Measurements from ENCODE around the gene NOX3. TPM values are rescaled to one million over a fixed set of nuclear protein-coding genes. Genes with fewer than 3 reads are reported as not detected.

Gene NOX3
- total and polyA plus RNA-seq, 2 donors (not counting 3 experiments of a cell fraction or from before 2014, with no cell fraction given) = not detected

GRCh38 chr6:155398221-155398620, 57.4 kb downstream of the NOX3 start:
- Histone ChIP-seq H3K36me3 (ENCODE audit: control insufficient read depth in 2 of 2, extremely low read depth in 1 of 2, insufficient read depth in 2 of 2, low read length in 2 of 2) (no peaks in the 10 kb centered on the region), H3K4me3 (replicated peaks in 1 of 3; ENCODE audit: insufficient read depth in 1 of 3, low read depth in 1 of 3, low read length in 3 of 3) (no peak overlapping the region), H3K9me3 (replicated peaks; ENCODE audit: control insufficient read depth, insufficient read depth, low read length) (no peaks in the 10 kb centered on the region), H4K20me1 (replicated peaks; ENCODE audit: control insufficient read depth, extremely low read depth, insufficient read depth, low read length) (no peaks in the 10 kb centered on the region), H3K4me2 (ENCODE audit: insufficient read depth, low read length) (no peak overlapping the region), H3K79me2 (ENCODE audit: control insufficient read depth, insufficient read depth, low read length) (no peaks in the 10 kb centered on the region), H3K9ac (replicated peaks; ENCODE audit: extremely low read depth, insufficient read depth, low read length) (no peak overlapping the region), H3K4me1 (ENCODE audit: control insufficient read depth, extremely low read depth, insufficient read depth, low read length) (no peaks in the 10 kb centered on the region), H3K9me1 (replicated peaks; ENCODE audit: control insufficient read depth, extremely low read depth, insufficient read depth, low read length) (no peaks in the 10 kb centered on the region), H3K27ac (ENCODE audit: insufficient read depth, low read depth, low read length) (no peak overlapping the region), H2AFZ (ENCODE audit: low read depth, low read length) (no peak overlapping the region), H3K27me3 (ENCODE audit: control insufficient read depth in 2 of 2, insufficient read depth in 2 of 2, low read length in 2 of 2) (peaks cover 0 to 1% of the 10 kb centered on the region in 2 experiments)
- POLR2A ChIA-PET = no interaction called here
- FAIRE-seq (no peak), DNase-seq (ENCODE audit: low read depth, low spot score) (no peak)
- dilution Hi-C loops (cut with MboI; ENCODE audit: extremely low pct_ligation_motif_present, low sequenced_read_pairs) (no loop called here), intact Hi-C loops (cut with micrococcal nuclease) (no loop called here)
- CTCF ChIA-PET = interaction anchor here (1.6 to 2.8 kb wide), 2 partner anchors 12 to 14 kb away, joined by 3 to 8 read pairs; no protein-coding TSS in a partner anchor
- BruUV-seq (replicated peaks) = no TSS peak
- no peak for TF ChIP-seq EZH2 (IDR thresholded peaks at IDR 0.05; ENCODE audit: borderline replicate concordance, low read depth, low read length, severe bottlenecking)

- no peaks in the 10 kb centered on the region for H3K4me1 ChIP-seq (ENCODE audit: control insufficient read depth, extremely low read depth, insufficient read depth, low read length)
- H3K9me1 ChIP-seq (replicated peaks; ENCODE audit: control insufficient read depth, extremely low read depth, insufficient read depth, low read length) = no peaks in the 10 kb centered on the region
- no peaks in the 10 kb centered on the region for H3K79me2 ChIP-seq (ENCODE audit: control insufficient read depth, insufficient read depth, low read length)
- dilution Hi-C loops (cut with MboI; ENCODE audit: extremely low pct_ligation_motif_present, low sequenced_read_pairs) = no loop called here
- BruUV-seq (replicated peaks) = no TSS peak
- H3K27me3 ChIP-seq (ENCODE audit: control insufficient read depth in 2 of 2, insufficient read depth in 2 of 2, low read length in 2 of 2) = peaks cover 0 to 1% of the 10 kb centered on the region in 2 experiments
- intact Hi-C loops (cut with micrococcal nuclease) = no loop called here
- no peak overlapping the region for H3K27ac ChIP-seq (ENCODE audit: insufficient read depth, low read depth, low read length)
- H3K9me3 ChIP-seq (replicated peaks; ENCODE audit: control insufficient read depth, insufficient read depth, low read length) = no peaks in the 10 kb centered on the region
- no peaks in the 10 kb centered on the region for H4K20me1 ChIP-seq (replicated peaks; ENCODE audit: control insufficient read depth, extremely low read depth, insufficient read depth, low read length)
- FAIRE-seq = no peak
- DNase-seq (ENCODE audit: low read depth, low spot score) = no peak
- H3K36me3 ChIP-seq (ENCODE audit: control insufficient read depth in 2 of 2, extremely low read depth in 1 of 2, insufficient read depth in 2 of 2, low read length in 2 of 2) = no peaks in the 10 kb centered on the region
- CTCF ChIA-PET = interaction anchor here (1.6 to 2.8 kb wide), 2 partner anchors 13 to 15 kb away, joined by 3 to 8 read pairs; no protein-coding TSS in a partner anchor
- TF ChIP-seq JUN (IDR thresholded peaks at IDR 0.05; ENCODE audit: borderline replicate concordance, insufficient read depth, insufficient read length, low read depth) = no peak
- no peak for TF ChIP-seq FOS (IDR thresholded peaks at IDR 0.05; ENCODE audit: borderline replicate concordance, insufficient read depth, low read length)
- no peak for TF ChIP-seq MYC (IDR thresholded peaks at IDR 0.05; ENCODE audit: low read depth, low read length)
- TF ChIP-seq, protein P1, sequence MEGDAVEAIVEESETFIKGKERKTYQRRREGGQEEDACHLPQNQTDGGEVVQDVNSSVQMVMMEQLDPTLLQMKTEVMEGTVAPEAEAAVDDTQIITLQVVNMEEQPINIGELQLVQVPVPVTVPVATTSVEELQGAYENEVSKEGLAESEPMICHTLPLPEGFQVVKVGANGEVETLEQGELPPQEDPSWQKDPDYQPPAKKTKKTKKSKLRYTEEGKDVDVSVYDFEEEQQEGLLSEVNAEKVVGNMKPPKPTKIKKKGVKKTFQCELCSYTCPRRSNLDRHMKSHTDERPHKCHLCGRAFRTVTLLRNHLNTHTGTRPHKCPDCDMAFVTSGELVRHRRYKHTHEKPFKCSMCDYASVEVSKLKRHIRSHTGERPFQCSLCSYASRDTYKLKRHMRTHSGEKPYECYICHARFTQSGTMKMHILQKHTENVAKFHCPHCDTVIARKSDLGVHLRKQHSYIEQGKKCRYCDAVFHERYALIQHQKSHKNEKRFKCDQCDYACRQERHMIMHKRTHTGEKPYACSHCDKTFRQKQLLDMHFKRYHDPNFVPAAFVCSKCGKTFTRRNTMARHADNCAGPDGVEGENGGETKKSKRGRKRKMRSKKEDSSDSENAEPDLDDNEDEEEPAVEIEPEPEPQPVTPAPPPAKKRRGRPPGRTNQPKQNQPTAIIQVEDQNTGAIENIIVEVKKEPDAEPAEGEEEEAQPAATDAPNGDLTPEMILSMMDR (IDR thresholded peaks at IDR 0.05; ENCODE audit: extremely low read depth in 1 of 2, insufficient read depth in 1 of 2, low read depth in 1 of 2, low read length in 2 of 2) = no peak
- no peak for TF ChIP-seq EZH2 (IDR thresholded peaks at IDR 0.05; ENCODE audit: borderline replicate concordance, low read depth, low read length, severe bottlenecking)
- no peak for TF ChIP-seq GATA2 (IDR thresholded peaks at IDR 0.05; ENCODE audit: insufficient read depth, insufficient read length, low read depth, low read length)
- no peak for TF ChIP-seq POLR2AphosphoS5 (IDR thresholded peaks at IDR 0.05; ENCODE audit: insufficient read depth, low read depth, low read length)
- no peak for TF ChIP-seq POLR2A (IDR thresholded peaks at IDR 0.05; ENCODE audit: low read depth, low read length)
- TF ChIP-seq MAX (IDR thresholded peaks at IDR 0.05; ENCODE audit: insufficient read depth, insufficient read length) = no peak
- no peak overlapping the region for H3K4me3 ChIP-seq (replicated peaks in 1 of 3; ENCODE audit: insufficient read depth in 1 of 3, low read depth in 1 of 3, low read length in 3 of 3)
- no peak overlapping the region for H3K9ac ChIP-seq (replicated peaks; ENCODE audit: extremely low read depth, insufficient read depth, low read length)
- POLR2A ChIA-PET = no interaction called here
- no peak overlapping the region for H2AFZ ChIP-seq (ENCODE audit: low read depth, low read length)
- no peak overlapping the region for H3K4me2 ChIP-seq (ENCODE audit: insufficient read depth, low read length)
Observed at GRCh38 chr6:155397172-155397705, 58.4 kb downstream of the NOX3 start.

All from endothelial cell of umbilical vein (primary cell).